HTERT RPE-1 (cell line): ENCODE measurements around the gene PSORS1C2.

Experiments
- in situ Hi-C: fragments of 300-500 bp; cut with MboI; formaldehyde crosslinking; loops from 4 replicates; pipeline ENCODE4 v1.14.3; 2020; ENCODE audit warnings: low sequenced_read_pairs

PSORS1C2 gene

GRCh38 chr6:31114970-31115849 lies 23.7 kb downstream of the PSORS1C2 start:
- in situ Hi-C loops = no loop called here

- in situ Hi-C loops = no loop called here
Measured at GRCh38 chr6:31114541-31114878, 24.4 kb downstream of the PSORS1C2 start, which contains the start of gene PSORS1C1. TSS of gene PSORS1C1 (plus strand) at chr6:31114800. CDS start at chr6:31129633, 14,833 bp downstream.

GRCh38 chr6:31113861-31114540 lies 24.9 kb downstream of the PSORS1C2 start:
- in situ Hi-C loops = no loop called here

- in situ Hi-C loops = no loop called here
Measured at GRCh38 chr6:31112478-31112877, 26.4 kb downstream of the PSORS1C2 start, which contains the start of gene C6orf15. TSS of gene C6orf15 (minus strand) at chr6:31112575. CDS start at chr6:31112555, 20 bp downstream.

GRCh38 chr6:31111712-31112111 lies 27.2 kb downstream of the PSORS1C2 start:
- in situ Hi-C loops = no loop called here

- in situ Hi-C loops = no loop called here
Measured at GRCh38 chr6:31110825-31111582, 27.9 kb downstream of the PSORS1C2 start.

- in situ Hi-C loops = no loop called here
Measured at GRCh38 chr6:31107052-31107451, 31.8 kb downstream of the PSORS1C2 start.

- in situ Hi-C loops = no loop called here
Measured at GRCh38 chr6:31103136-31103535, 35.7 kb downstream of the PSORS1C2 start.

GRCh38 chr6:31098449-31098938 lies 40.4 kb downstream of the PSORS1C2 start:
- in situ Hi-C loops = no loop called here

GRCh38 chr6:31096656-31097055 lies 42.2 kb downstream of the PSORS1C2 start:
- in situ Hi-C loops = no loop called here

GRCh38 chr6:31096215-31096614 lies 42.7 kb downstream of the PSORS1C2 start:
- in situ Hi-C loops = no loop called here

GRCh38 chr6:31094389-31094881 lies 44.4 kb downstream of the PSORS1C2 start:
- in situ Hi-C loops = no loop called here

- in situ Hi-C loops = no loop called here
Measured at GRCh38 chr6:31092769-31093505, 45.9 kb downstream of the PSORS1C2 start.

- in situ Hi-C loops = no loop called here
Measured at GRCh38 chr6:31092238-31092637, 46.6 kb downstream of the PSORS1C2 start.

- in situ Hi-C loops = no loop called here
Measured at GRCh38 chr6:31091680-31092079, 47.2 kb downstream of the PSORS1C2 start.

- in situ Hi-C loops = no loop called here
Measured at GRCh38 chr6:31090973-31091364, 47.9 kb downstream of the PSORS1C2 start.

GRCh38 chr6:31090275-31090972 lies 48.4 kb downstream of the PSORS1C2 start:
- in situ Hi-C loops = no loop called here
